GM19328 (cell line): ENCODE results near the gene EFNB2.

ENCODE experiments used
- ATAC-seq: cut with Tn5 transposase; IDR thresholded peaks from one replicate; pipeline ENCODE4 v1.9.1; 2021; ENCODE audit warnings: mild to moderate bottlenecking, moderate library complexity; ENCODE audit not compliant: unreplicated experiment

Gene EFNB2

GRCh38 chr13:106551350-106551749 is 15.9 kb upstream of the EFNB2 start:
- no peak for ATAC-seq

- ATAC-seq = no peak
Observed at GRCh38 chr13:106550570-106551135, 15.2 kb upstream of the EFNB2 start.

GRCh38 chr13:106548064-106548696 is 12.7 kb upstream of the EFNB2 start:
- ATAC-seq = no peak

- no peak for ATAC-seq
Observed at GRCh38 chr13:106541826-106542225, 6.4 kb upstream of the EFNB2 start.

- no peak for ATAC-seq
Observed at GRCh38 chr13:106540613-106541012, 5.2 kb upstream of the EFNB2 start.

GRCh38 chr13:106537521-106537920 is 2.1 kb upstream of the EFNB2 start:
- no peak for ATAC-seq

GRCh38 chr13:106536244-106537034 is 977 bp upstream of the EFNB2 start:
- ATAC-seq = peak; percentile 33

- ATAC-seq = peak; percentile 24
Observed at GRCh38 chr13:106534639-106535551, 567 bp downstream of the EFNB2 start.

GRCh38 chr13:106533943-106534638 is 1.4 kb downstream of the EFNB2 start:
- ATAC-seq = no peak

GRCh38 chr13:106533101-106533942 is 2.1 kb downstream of the EFNB2 start:
- ATAC-seq = no peak

- no peak for ATAC-seq
Observed at GRCh38 chr13:106532111-106532929, 3.1 kb downstream of the EFNB2 start.

- ATAC-seq = no peak
Observed at GRCh38 chr13:106530980-106531481, 4.4 kb downstream of the EFNB2 start.

- no peak for ATAC-seq
Observed at GRCh38 chr13:106530171-106530851, 5.2 kb downstream of the EFNB2 start.

- ATAC-seq = no peak
Observed at GRCh38 chr13:106529415-106530170, 5.9 kb downstream of the EFNB2 start.

- no peak for ATAC-seq
Observed at GRCh38 chr13:106528718-106529414, 6.6 kb downstream of the EFNB2 start.

GRCh38 chr13:106527826-106528225 is 7.6 kb downstream of the EFNB2 start:
- ATAC-seq = no peak

- no peak for ATAC-seq
Observed at GRCh38 chr13:106527445-106527801, 8.0 kb downstream of the EFNB2 start.
